Neuronal stem cell (in vitro differentiated cells): Measurements from ENCODE around the gene CAST.

Experiments
- DNase-seq: peaks from one replicate; pipeline ENCODE4 v3.0.0-alpha.2; 2013; ENCODE audit warnings: low spot score
- H2AFZ ChIP-seq: one replicate; pipeline ENCODE4 v1.6.1; 2013; ENCODE audit warnings: mild to moderate bottlenecking, low read length, inconsistent platforms
- H2AK5ac ChIP-seq: 2 replicates; pipeline ENCODE4 v1.6.1; 2013; ENCODE audit warnings: low read depth, mild to moderate bottlenecking, inconsistent platforms, low read length, moderate library complexity, mixed read lengths
- H2BK120ac ChIP-seq: 2 replicates; pipeline ENCODE4 v1.6.1; 2013; ENCODE audit warnings: low read depth, mild to moderate bottlenecking, inconsistent platforms, low read length, moderate library complexity, mixed read lengths
- H2BK12ac ChIP-seq: one replicate; pipeline ENCODE4 v1.6.1; 2013; ENCODE audit warnings: low read length, inconsistent platforms
- H2BK15ac ChIP-seq: 2 replicates; pipeline ENCODE4 v1.6.1; 2013; ENCODE audit warnings: mild to moderate bottlenecking, low read length, inconsistent platforms, mixed read lengths
- H2BK5ac ChIP-seq: one replicate; pipeline ENCODE4 v1.6.1; 2013; ENCODE audit warnings: inconsistent platforms, mild to moderate bottlenecking, low read length, moderate library complexity
- H3K14ac ChIP-seq: one replicate; pipeline ENCODE4 v1.6.1; 2013; ENCODE audit warnings: low read length, inconsistent platforms
- H3K18ac ChIP-seq: 2 replicates; pipeline ENCODE4 v1.6.1; 2013; ENCODE audit warnings: low read length, inconsistent platforms
- H3K23ac ChIP-seq: 2 replicates; pipeline ENCODE4 v1.6.1; 2013; ENCODE audit warnings: low read depth, mild to moderate bottlenecking, mixed read lengths, low read length, inconsistent platforms; ENCODE audit not compliant: poor library complexity
- H3K27ac ChIP-seq: replicated peaks from 3 replicates; pipeline ENCODE4 v1.5.1; 2013; ENCODE audit warnings: low read length, inconsistent platforms
- H3K27me3 ChIP-seq, 3 experiments: 2 replicates each; pipeline ENCODE4 v1.6.1; 2013; ENCODE audit warnings: low read length in 3 of 3, mild to moderate bottlenecking in 2 of 3, inconsistent platforms in 1 of 3, low read depth in 1 of 3, mixed read lengths in 1 of 3, moderate library complexity in 1 of 3; ENCODE audit not compliant: control insufficient read depth in 3 of 3, insufficient read depth in 3 of 3
- H3K36me3 ChIP-seq, 2 donors: replicated peaks in 1 of 2; 2 replicates each; pipeline ENCODE4 v1.6.1; 2013; ENCODE audit warnings: low read length in 2 of 2; ENCODE audit not compliant: control insufficient read depth in 2 of 2, insufficient read depth in 2 of 2
- H3K4ac ChIP-seq: 2 replicates; pipeline ENCODE4 v1.6.1; 2013; ENCODE audit warnings: inconsistent platforms, mild to moderate bottlenecking, low read length, moderate library complexity
- H3K4me1 ChIP-seq, 2 donors: 1 replicate in 1 of 2; 2 replicates in 1 of 2; pipeline ENCODE4 v1.6.1; 2013; ENCODE audit warnings: low read length in 2 of 2, low read depth in 1 of 2; ENCODE audit not compliant: control insufficient read depth in 2 of 2, insufficient read depth in 1 of 2
- H3K4me2 ChIP-seq: one replicate; pipeline ENCODE4 v1.6.1; 2013; ENCODE audit warnings: mild to moderate bottlenecking, low read length, inconsistent platforms; ENCODE audit not compliant: insufficient read depth, poor library complexity, severe bottlenecking
- H3K4me3 ChIP-seq, 2 donors: 2 replicates each; pipeline ENCODE4 v1.5.1; 2013; ENCODE audit warnings: low read length in 2 of 2, mild to moderate bottlenecking in 2 of 2, inconsistent platforms in 1 of 2, moderate library complexity in 1 of 2
- H3K79me1 ChIP-seq: one replicate; pipeline ENCODE4 v1.6.1; 2013; ENCODE audit warnings: low read depth, mild to moderate bottlenecking, inconsistent platforms, low read length, moderate library complexity
- H3K9ac ChIP-seq: one replicate; pipeline ENCODE4 v1.6.1; 2013; ENCODE audit warnings: mild to moderate bottlenecking, low read depth, low read length, inconsistent platforms; ENCODE audit not compliant: poor library complexity
- H3K9me3 ChIP-seq, 2 donors: replicated peaks in 1 of 2; 2 replicates each; pipeline versions ENCODE3 to v1.6.1; 2013; ENCODE audit warnings: low read length in 2 of 2, mild to moderate bottlenecking in 2 of 2, inconsistent platforms in 1 of 2, low read depth in 1 of 2, mixed read lengths in 1 of 2, moderate library complexity in 1 of 2; ENCODE audit not compliant: control insufficient read depth in 2 of 2, insufficient read depth in 1 of 2
- H4K8ac ChIP-seq: one replicate; pipeline ENCODE4 v1.6.1; 2013; ENCODE audit warnings: low read depth, mild to moderate bottlenecking, inconsistent platforms, low read length, moderate library complexity
- H4K91ac ChIP-seq: one replicate; pipeline ENCODE4 v1.6.1; 2013; ENCODE audit warnings: low read length, low read depth, mild to moderate bottlenecking, inconsistent platforms; ENCODE audit not compliant: poor library complexity
- WGBS, 2 donors: extraction: QIAGEN DNeasy Blood & Tissue Kit; methylation state at CpG; one replicate each; pipeline ENCODE4 v1.1.7; 2013; ENCODE audit warnings: missing lambda C conversion rate in 2 of 2, mixed read lengths in 1 of 2; ENCODE audit not compliant: insufficient read length in 2 of 2, insufficient replicate concordance in 1 of 2; ENCODE audit errors: extremely low coverage in 2 of 2; 5-methylcytosine and 5-hydroxymethylcytosine counted together

Gene CAST

GRCh38 chr5:96790961-96791504, 128.9 kb downstream of the CAST start:
- Histone ChIP-seq H4K91ac (no peak overlapping the region), H2AFZ (no peak overlapping the region), H3K4ac (no peak overlapping the region), H2BK12ac (no peak overlapping the region), H3K4me2 (no peak overlapping the region), H3K14ac (no peak overlapping the region), H2BK15ac (no peak overlapping the region), H3K27ac (no peak overlapping the region), H3K18ac (no peak overlapping the region), H3K9ac (no peak overlapping the region), H3K23ac (no peak overlapping the region), H2BK5ac (no peak overlapping the region), H3K4me3 (no peak overlapping the region), H3K36me3 (peaks cover 0 to 79% of the 10 kb centered on the region in 2 donors), H3K4me1 (peaks cover 7 to 8% of the 10 kb centered on the region in 2 donors), H2BK120ac (no peak overlapping the region), H3K27me3 (no peaks in the 10 kb centered on the region), H3K9me3 (peaks cover 0 to 2% of the 10 kb centered on the region in 2 donors), H2AK5ac (no peak overlapping the region), H4K8ac (no peak overlapping the region), H3K79me1 (no peaks in the 10 kb centered on the region)
- WGBS, 2 donors = no CpG with 5 or more reads among the region's 3 CpGs
- no peak for DNase-seq

GRCh38 chr5:96794757-96795156, 132.6 kb downstream of the CAST start:
- Histone ChIP-seq H4K8ac (no peak overlapping the region), H2BK15ac (no peak overlapping the region), H2BK5ac (no peak overlapping the region), H3K27ac (no peak overlapping the region), H3K27me3 (no peaks in the 10 kb centered on the region), H3K4me3 (no peak overlapping the region), H2BK12ac (no peak overlapping the region), H3K79me1 (no peaks in the 10 kb centered on the region), H3K36me3 (peaks cover 0 to 84% of the 10 kb centered on the region in 2 donors), H2AK5ac (no peak overlapping the region), H3K14ac (no peak overlapping the region), H3K9ac (no peak overlapping the region), H4K91ac (no peak overlapping the region), H3K9me3 (peaks cover 0 to 4% of the 10 kb centered on the region in 2 donors), H3K4me2 (no peak overlapping the region), H3K4ac (no peak overlapping the region), H2AFZ (no peak overlapping the region), H3K4me1 (peaks cover 7 to 13% of the 10 kb centered on the region in 2 donors), H2BK120ac (no peak overlapping the region), H3K23ac (no peak overlapping the region), H3K18ac (no peak overlapping the region)
- no CpG with 5 or more reads among the region's 3 CpGs for WGBS, 2 donors
- DNase-seq = no peak

GRCh38 chr5:96795626-96796025, 133.4 kb downstream of the CAST start:
- no peak overlapping the region for H3K18ac ChIP-seq
- no CpG with 5 or more reads among the region's 2 CpGs for WGBS, 2 donors
- peaks cover 0 to 84% of the 10 kb centered on the region in 2 donors for H3K36me3 ChIP-seq

DNA sequence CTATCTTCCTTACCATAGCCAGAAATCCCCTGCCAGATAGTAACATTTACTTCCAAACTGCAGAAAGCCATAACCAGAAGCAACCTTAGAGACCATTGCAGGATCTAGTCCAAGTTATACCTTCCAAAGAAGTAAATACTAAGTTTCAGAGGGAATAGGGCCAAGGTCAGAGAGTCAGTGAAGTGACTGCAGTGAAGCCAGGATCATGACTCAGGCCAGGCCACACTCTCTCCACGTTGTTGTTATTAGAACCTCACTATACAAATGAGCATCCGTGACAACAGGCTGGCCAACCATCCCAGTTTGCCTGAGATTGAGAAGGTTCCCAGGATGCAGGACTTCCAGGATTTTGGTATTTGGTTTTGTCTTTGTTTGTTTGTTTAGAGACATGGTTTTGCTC, 134.3 kb downstream of the CAST start:
- H3K4me1 ChIP-seq = peaks cover 0 to 7% of the 10 kb centered on the region in 2 donors
- no peak overlapping the region for H2BK12ac ChIP-seq
- no peak overlapping the region for H4K8ac ChIP-seq
- H3K23ac ChIP-seq = no peak overlapping the region
- no peak overlapping the region for H3K4ac ChIP-seq
- H3K18ac ChIP-seq = no peak overlapping the region
- peaks cover 0 to 4% of the 10 kb centered on the region in 2 donors for H3K9me3 ChIP-seq
- H3K79me1 ChIP-seq = no peaks in the 10 kb centered on the region
- no peak overlapping the region for H3K9ac ChIP-seq
- no peak overlapping the region for H3K4me3 ChIP-seq
- no CpG with 5 or more reads among the region's 2 CpGs for WGBS, 2 donors
- H3K36me3 ChIP-seq = peaks cover 0 to 89% of the 10 kb centered on the region in 2 donors
- H2AK5ac ChIP-seq = no peak overlapping the region
- H3K27me3 ChIP-seq = no peaks in the 10 kb centered on the region
- DNase-seq = no peak
- no peak overlapping the region for H3K14ac ChIP-seq
- no peak overlapping the region for H3K27ac ChIP-seq
- H3K4me2 ChIP-seq = no peak overlapping the region
- no peak overlapping the region for H2AFZ ChIP-seq
- no peak overlapping the region for H2BK5ac ChIP-seq
- no peak overlapping the region for H2BK120ac ChIP-seq
- H2BK15ac ChIP-seq = no peak overlapping the region
- H4K91ac ChIP-seq = no peak overlapping the region

More at GRCh38 chr5:96795626-96796025, 133.4 kb downstream of the CAST start:
- H3K9me3 ChIP-seq = peaks cover 0 to 4% of the 10 kb centered on the region in 2 donors
- no peaks in the 10 kb centered on the region for H3K27me3 ChIP-seq
- no peak overlapping the region for H3K9ac ChIP-seq
- no peak overlapping the region for H4K8ac ChIP-seq
- H3K79me1 ChIP-seq = no peaks in the 10 kb centered on the region
- no peak overlapping the region for H2BK15ac ChIP-seq
- H3K4me2 ChIP-seq = no peak overlapping the region
- no peak overlapping the region for H3K27ac ChIP-seq
- no peak overlapping the region for H3K4me3 ChIP-seq
- H4K91ac ChIP-seq = no peak overlapping the region
- H2BK12ac ChIP-seq = no peak overlapping the region
- no peak overlapping the region for H3K14ac ChIP-seq
- no peak overlapping the region for H3K4ac ChIP-seq
- no peak for DNase-seq
- no peak overlapping the region for H2AFZ ChIP-seq
- no peak overlapping the region for H2AK5ac ChIP-seq
- H2BK5ac ChIP-seq = no peak overlapping the region
- no peak overlapping the region for H2BK120ac ChIP-seq
- H3K23ac ChIP-seq = no peak overlapping the region
- peaks cover 7 to 13% of the 10 kb centered on the region in 2 donors for H3K4me1 ChIP-seq
